H1 (cell line): Measurements from ENCODE around the gene FOSL2. TPM values are rescaled to one million over a fixed set of nuclear protein-coding genes. Genes with fewer than 3 reads are reported as not detected.

ENCODE experiments used
- CTCF ChIA-PET: fragments of 300-600 bp; sonication (Branson Sonifier 250); formaldehyde crosslinking; loops from one replicate; lab custom pipeline; 2021; ENCODE audit not compliant: partially characterized antibody; lab: Charles Lee
- POLR2A ChIA-PET: fragments of 300-600 bp; sonication (Branson Sonifier 250); formaldehyde crosslinking; loops from one replicate; lab custom pipeline; 2021; ENCODE audit warnings: inconsistent platforms; ENCODE audit not compliant: partially characterized antibody; lab: Charles Lee
- DNase-seq, 2 experiments: peaks; one replicate each; pipeline versions ENCODE4 v3.0.0 to v3.0.0-alpha.2; 2010 to 2022; ENCODE audit warnings: low spot score in 2 of 2, low read depth in 1 of 2, mixed read lengths in 1 of 2
- FAIRE-seq: peaks from 2 replicates; lab custom pipeline; 2011; peaks lifted over from hg19 to GRCh38; lab: Jason Lieb, UNC
- H2AFZ ChIP-seq: 2 replicates; pipeline ENCODE4 v1.8.1; 2012; ENCODE audit warnings: low read length, inconsistent platforms
- H2AK5ac ChIP-seq: 2 replicates; pipeline ENCODE4 v1.6.1; 2013; ENCODE audit warnings: low read depth, low read length
- H2BK120ac ChIP-seq: replicated peaks from 2 replicates; pipeline ENCODE3; 2013; ENCODE audit warnings: low read depth, low read length, inconsistent platforms
- H2BK12ac ChIP-seq: 2 replicates; pipeline ENCODE4 v1.6.1; 2013; ENCODE audit warnings: low read depth, low read length
- H2BK15ac ChIP-seq: 2 replicates; pipeline ENCODE4 v1.6.1; 2013; ENCODE audit warnings: low read length
- H2BK20ac ChIP-seq: 2 replicates; pipeline ENCODE4 v1.6.1; 2013; ENCODE audit warnings: low read length
- H2BK5ac ChIP-seq: 2 replicates; pipeline ENCODE4 v1.6.1; 2013; ENCODE audit warnings: low read depth, low read length
- H3K14ac ChIP-seq: 2 replicates; pipeline ENCODE4 v1.6.1; 2013; ENCODE audit warnings: inconsistent platforms; ENCODE audit not compliant: insufficient read length
- H3K18ac ChIP-seq: 2 replicates; pipeline ENCODE4 v1.6.1; 2013; ENCODE audit warnings: low read length; ENCODE audit errors: extremely low read depth
- H3K23ac ChIP-seq: 2 replicates; pipeline ENCODE4 v1.6.1; 2013; ENCODE audit warnings: inconsistent platforms; ENCODE audit not compliant: insufficient read length
- H3K23me2 ChIP-seq: 2 replicates; pipeline ENCODE4 v1.6.1; 2013; ENCODE audit warnings: low read depth, low read length
- H3K27ac ChIP-seq: 2 replicates; pipeline ENCODE4 v1.6.1; 2011; ENCODE audit warnings: low read depth, low read length, inconsistent platforms
- H3K27me3 ChIP-seq, 4 experiments: replicated peaks in 1 of 4; 1 replicate in 1 of 4; 2 replicates in 3 of 4; pipeline versions ENCODE4 v1.6.1 to v1.8.1; 2011 to 2013; ENCODE audit warnings: low read length in 3 of 4, mild to moderate bottlenecking in 3 of 4, inconsistent platforms in 2 of 4, mixed read lengths in 2 of 4, moderate library complexity in 1 of 4; ENCODE audit not compliant: control insufficient read depth in 3 of 4, insufficient read depth in 3 of 4; ENCODE audit errors: extremely low read depth in 1 of 4
- H3K36me3 ChIP-seq, 4 experiments: 2 replicates each; pipeline versions ENCODE4 v1.6.1 to v1.8.1; 2011 to 2013; ENCODE audit warnings: mild to moderate bottlenecking in 4 of 4, low read length in 3 of 4, moderate library complexity in 2 of 4, control low read depth in 1 of 4, inconsistent platforms in 1 of 4; ENCODE audit not compliant: insufficient read depth in 4 of 4, control insufficient read depth in 2 of 4
- H3K4ac ChIP-seq: replicated peaks from 2 replicates; pipeline ENCODE3; 2013; ENCODE audit warnings: low read length, low read depth, mixed read lengths, inconsistent platforms; ENCODE audit not compliant: insufficient read length
- H3K4me1 ChIP-seq, 4 experiments: replicated peaks in 1 of 4; 1 replicate in 1 of 4; 2 replicates in 3 of 4; pipeline versions ENCODE4 v1.6.1 to v1.8.1; 2011 to 2013; ENCODE audit warnings: low read length in 3 of 4, inconsistent platforms in 2 of 4, mixed read lengths in 1 of 4; ENCODE audit not compliant: insufficient read depth in 4 of 4, control insufficient read depth in 3 of 4
- H3K4me2 ChIP-seq, 2 experiments: 2 replicates each; pipeline versions ENCODE4 v1.6.1 to v1.8.1; 2011 to 2013; ENCODE audit warnings: low read depth in 2 of 2, low read length in 2 of 2, control low read depth in 1 of 2, inconsistent platforms in 1 of 2, mild to moderate bottlenecking in 1 of 2; ENCODE audit not compliant: insufficient read depth in 1 of 2
- H3K4me3 ChIP-seq, 4 experiments: fragments of 200-600, 300-600 bp in 1 of 4; sonication (generic), shearing (Covaris generic), sonication (Bioruptor Twin) in 1 of 4; 2 replicates each; pipeline versions ENCODE4 v1.5.1 to v1.8.1; 2011 to 2016; ENCODE audit warnings: low read length in 4 of 4, low read depth in 3 of 4, control low read depth in 2 of 4, inconsistent platforms in 2 of 4, mild to moderate bottlenecking in 2 of 4, mixed read lengths in 1 of 4, moderate library complexity in 1 of 4; ENCODE audit not compliant: insufficient read depth in 2 of 4; ENCODE audit errors: extremely low read depth in 1 of 4
- H3K56ac ChIP-seq: replicated peaks from 2 replicates; pipeline ENCODE3; 2013; ENCODE audit warnings: low read depth, mild to moderate bottlenecking, mixed read lengths, low read length, inconsistent platforms; ENCODE audit not compliant: insufficient read length
- H3K79me1 ChIP-seq: 2 replicates; pipeline ENCODE4 v1.6.1; 2013; ENCODE audit warnings: low read depth, low read length, control low read depth
- H3K79me2 ChIP-seq, 2 experiments: 2 replicates each; pipeline versions ENCODE4 v1.6.1 to v1.8.1; 2012 to 2013; ENCODE audit warnings: low read length in 2 of 2, mild to moderate bottlenecking in 2 of 2, inconsistent platforms in 1 of 2; ENCODE audit not compliant: insufficient read depth in 2 of 2, control insufficient read depth in 1 of 2
- H3K9ac ChIP-seq, 4 experiments: replicated peaks in 1 of 4; 1 replicate in 1 of 4; 2 replicates in 3 of 4; pipeline versions ENCODE4 v1.6.1 to v1.8.1; 2011 to 2013; ENCODE audit warnings: low read depth in 3 of 4, low read length in 3 of 4, control low read depth in 2 of 4, mild to moderate bottlenecking in 2 of 4, moderate library complexity in 2 of 4, inconsistent platforms in 1 of 4; ENCODE audit errors: extremely low read depth in 1 of 4
- H3K9me3 ChIP-seq, 2 experiments: 2 replicates each; pipeline versions ENCODE4 v1.6.1 to v1.8.1; 2012 to 2013; ENCODE audit warnings: mild to moderate bottlenecking in 2 of 2, moderate library complexity in 2 of 2, control low read depth in 1 of 2, inconsistent platforms in 1 of 2, low read depth in 1 of 2, low read length in 1 of 2, mixed read lengths in 1 of 2; ENCODE audit not compliant: insufficient read depth in 2 of 2
- H4K20me1 ChIP-seq, 2 experiments: replicated peaks in 1 of 2; 2 replicates each; pipeline versions ENCODE3 to v1.8.1; 2011 to 2013; ENCODE audit warnings: inconsistent platforms in 2 of 2, low read length in 2 of 2, mild to moderate bottlenecking in 1 of 2; ENCODE audit not compliant: insufficient read depth in 2 of 2, control insufficient read depth in 1 of 2
- H4K5ac ChIP-seq: 2 replicates; pipeline ENCODE4 v1.6.1; 2013; ENCODE audit warnings: low read length, low read depth, mixed read lengths, inconsistent platforms; ENCODE audit not compliant: insufficient read length
- H4K8ac ChIP-seq: 2 replicates; pipeline ENCODE4 v1.8.0; 2013; ENCODE audit warnings: mild to moderate bottlenecking, moderate library complexity, low read length, inconsistent platforms; ENCODE audit not compliant: insufficient read depth; ENCODE audit errors: extremely low read depth
- H4K91ac ChIP-seq: replicated peaks from 2 replicates; pipeline ENCODE3; 2013; ENCODE audit warnings: low read length, mixed read lengths, inconsistent platforms; ENCODE audit not compliant: insufficient read length
- BCL11A ChIP-seq, 2 experiments: IDR thresholded peaks; one replicate each; pipeline ENCODE4 v1.6.1; 2011; ENCODE audit warnings: low read depth in 2 of 2, low read length in 2 of 2, mild to moderate bottlenecking in 2 of 2
- WGBS, 2 experiments: shearing (Covaris generic) in 1 of 2; methylation state at CpG; one replicate each; pipeline versions ENCODE4 v1.1.6 to v1.1.7; 2013 to 2015; ENCODE audit warnings: low lambda C conversion rate in 2 of 2, mixed read lengths in 2 of 2, inconsistent platforms in 1 of 2, low coverage in 1 of 2, missing lambda C conversion rate in 1 of 2; ENCODE audit not compliant: insufficient replicate concordance in 2 of 2, insufficient coverage in 1 of 2, insufficient read length in 1 of 2; ENCODE audit errors: extremely low coverage in 1 of 2, missing lambda C conversion rate in 1 of 2; 5-methylcytosine and 5-hydroxymethylcytosine counted together
- polyA plus RNA-seq, 7 experiments: library from polyadenylated mRNA; depleted of rRNA in 3 of 7; stranded (reverse) in 5 of 7; unstranded in 2 of 7; fragments of >200 nt in 5 of 7; fragments of 200-250 nt in 2 of 7; gene quantifications; 1 replicate in 5 of 7; 2 replicates in 1 of 7; 4 replicates in 1 of 7; pipeline versions ENCODE4 v1.2.1 to v1.2.3, GENCODE V29; 2011 to 2013; ENCODE audit warnings: missing spikeins in 2 of 7, mixed read lengths in 2 of 7
- total RNA-seq: library from RNA; stranded (reverse); fragmentation: NEBNext Ultra II Directional; extraction: Animal tissue kit (Norgen Biotek cat#: 25700); gene quantifications from 2 replicates; pipeline ENCODE4 v1.2.1, GENCODE V29; 2021

Gene FOSL2
- total and polyA plus RNA-seq, 2 of the 8 experiments (the other 6 are each of a cell fraction or from before 2014, with no cell fraction given): 1.5 to 4.5 TPM

- H3K36me3 ChIP-seq: no peaks in the 10 kb centered on the region
- H3K18ac ChIP-seq: no peak overlapping the region
- no peak overlapping the region for H3K9ac ChIP-seq
- no peak overlapping the region for H2BK12ac ChIP-seq
- POLR2A ChIA-PET: no interaction called here
- no peak overlapping the region for H3K4me3 ChIP-seq
- no peak overlapping the region for H2BK120ac ChIP-seq
- no peak overlapping the region for H2BK5ac ChIP-seq
- no peak overlapping the region for H3K23ac ChIP-seq
- WGBS, 2 experiments: 85% methylated on average over 11 of the region's 11 CpGs; no CpG with 5 or more reads in 1 of the 2 experiments
- no peaks in the 10 kb centered on the region for H3K27me3 ChIP-seq
- H2AFZ ChIP-seq: no peak overlapping the region
- CTCF ChIA-PET: interaction anchor here (1.0 to 2.8 kb wide), 4 partner anchors 10 to 42 kb away, joined by 3 to 14 read pairs (median 4); no protein-coding TSS in a partner anchor
- TF ChIP-seq BCL11A (IDR thresholded peaks at IDR 0.05; ENCODE audit: low read depth in 2 of 2, low read length in 2 of 2): no peak
- no peaks in the 10 kb centered on the region for H3K79me2 ChIP-seq
- H3K23me2 ChIP-seq: no peaks in the 10 kb centered on the region
- no peak overlapping the region for H2BK20ac ChIP-seq
- H3K4me2 ChIP-seq: no peak overlapping the region
- H3K4ac ChIP-seq: no peak overlapping the region
- H4K5ac ChIP-seq: no peak overlapping the region
- H3K9me3 ChIP-seq: no peaks in the 10 kb centered on the region
- no peaks in the 10 kb centered on the region for H3K79me1 ChIP-seq
- no peak overlapping the region for H3K56ac ChIP-seq
- H2AK5ac ChIP-seq: no peak overlapping the region
- no peak overlapping the region for H3K27ac ChIP-seq
- peaks cover 0 to 6% (median 2%) of the 10 kb centered on the region in 4 experiments; a peak in 5 of 7 replicates for H3K4me1 ChIP-seq
- H2BK15ac ChIP-seq: no peak overlapping the region
- no peak overlapping the region for H3K14ac ChIP-seq
- DNase-seq (no peak), FAIRE-seq (no peak)
- H4K20me1 ChIP-seq: no peaks in the 10 kb centered on the region
- H4K91ac ChIP-seq: peak overlapping the region; percentile 46
- no peak overlapping the region; the same call in 1 of the 2 replicates for H4K8ac ChIP-seq
Measured at GRCh38 chr2:28349546-28350165, 43.0 kb upstream of the FOSL2 start.
